HG02884 (cell line): ENCODE measurements around the gene HAND2.

Experiments
- ATAC-seq: cut with Tn5 transposase; IDR thresholded peaks from one replicate; pipeline ENCODE4 v1.9.1; 2021; ENCODE audit warnings: mild to moderate bottlenecking, moderate library complexity; ENCODE audit not compliant: unreplicated experiment

The HAND2 gene

DNA sequence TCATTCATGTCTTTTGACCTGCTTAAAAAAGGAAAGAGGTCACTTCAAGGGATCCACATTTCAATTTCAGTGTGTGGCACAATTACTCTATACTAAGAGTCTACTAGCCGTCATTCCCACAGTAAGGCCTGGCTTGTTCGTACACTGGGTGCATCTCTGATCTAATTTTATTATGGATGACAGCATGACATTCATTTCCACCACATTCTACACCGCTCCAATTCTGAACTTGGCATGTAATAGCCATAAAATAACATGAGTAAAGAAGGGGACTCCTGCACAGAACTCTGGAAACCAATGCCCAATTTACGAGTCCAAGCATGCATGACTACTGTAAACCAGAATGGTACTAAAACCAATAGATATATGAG is 51.1 kb downstream of the HAND2 start:
- no peak for ATAC-seq

DNA sequence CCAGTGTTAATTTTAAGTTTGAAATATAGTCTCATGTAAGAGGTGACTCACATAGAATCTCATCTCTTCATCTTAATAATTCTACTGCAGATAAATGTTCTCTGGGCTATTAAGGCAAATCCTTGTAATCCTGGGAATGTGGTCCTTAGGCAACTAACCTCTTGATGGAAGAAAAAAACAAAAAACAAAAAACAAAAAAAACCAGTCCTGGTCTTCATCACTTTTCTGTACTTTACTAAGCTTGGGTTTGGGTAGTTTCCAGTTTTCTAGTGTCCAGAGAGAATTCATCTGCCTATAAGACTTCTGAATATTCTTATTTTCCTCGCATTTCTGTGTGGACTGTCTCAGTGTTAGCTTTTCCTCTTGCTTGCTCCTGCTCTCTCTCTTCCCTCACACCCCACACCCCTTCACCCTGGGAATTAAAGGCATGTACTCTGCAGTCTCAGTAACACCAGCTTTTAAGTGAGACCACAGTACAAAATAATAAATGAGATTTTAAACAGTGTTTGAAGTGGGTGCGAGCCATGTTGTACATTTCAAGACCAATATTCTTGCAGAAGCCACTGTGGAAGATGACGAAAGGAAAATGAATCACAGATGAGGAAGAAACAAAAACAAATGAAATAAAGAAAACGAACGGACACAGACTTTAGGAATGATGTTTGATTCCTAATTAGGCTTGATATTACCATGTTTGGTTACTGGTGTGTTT is 51.7 kb downstream of the HAND2 start:
- no peak for ATAC-seq

DNA sequence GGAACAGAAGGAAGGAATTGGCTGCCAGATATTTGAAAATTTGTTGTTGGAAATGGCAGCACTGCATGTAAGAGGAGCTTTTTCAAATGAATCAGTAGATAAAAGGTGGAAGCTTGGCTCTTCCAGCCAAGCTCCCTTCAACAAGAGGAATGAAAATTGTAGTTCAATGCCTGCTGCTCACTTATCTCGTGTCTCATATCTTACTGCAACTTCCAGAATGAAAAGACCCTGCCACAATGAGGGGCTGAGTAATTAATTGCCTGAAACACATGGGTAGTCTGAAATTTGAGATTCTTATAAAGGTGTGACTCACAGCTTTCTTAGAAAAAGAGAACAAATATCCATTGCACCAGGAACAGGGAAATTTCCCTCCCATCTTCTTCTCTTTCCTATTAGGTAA is 53.0 kb downstream of the HAND2 start:
- ATAC-seq: no peak
